Measurements from ENCODE around the gene ADCY2.

DNA sequence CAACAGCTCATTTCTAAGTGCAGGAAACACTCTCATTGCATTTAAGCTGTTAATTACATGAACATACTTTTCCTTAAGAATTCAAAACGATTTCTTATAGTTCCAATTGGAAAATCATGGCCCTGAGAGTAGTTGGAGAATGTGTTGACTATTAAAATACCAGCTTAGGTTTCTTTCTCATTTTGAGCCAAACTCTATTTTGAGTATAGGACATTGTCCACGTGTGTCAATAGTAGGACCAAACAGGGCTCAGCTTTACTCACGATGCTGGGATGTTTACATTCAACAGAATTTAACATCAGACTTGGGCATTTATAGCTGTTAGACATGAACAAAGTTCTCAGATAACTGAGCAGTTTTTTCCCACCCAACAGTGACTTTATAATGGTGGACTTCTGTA lies 39.6 kb downstream of the ADCY2 start:
- TF ChIP-seq, protein P1, sequence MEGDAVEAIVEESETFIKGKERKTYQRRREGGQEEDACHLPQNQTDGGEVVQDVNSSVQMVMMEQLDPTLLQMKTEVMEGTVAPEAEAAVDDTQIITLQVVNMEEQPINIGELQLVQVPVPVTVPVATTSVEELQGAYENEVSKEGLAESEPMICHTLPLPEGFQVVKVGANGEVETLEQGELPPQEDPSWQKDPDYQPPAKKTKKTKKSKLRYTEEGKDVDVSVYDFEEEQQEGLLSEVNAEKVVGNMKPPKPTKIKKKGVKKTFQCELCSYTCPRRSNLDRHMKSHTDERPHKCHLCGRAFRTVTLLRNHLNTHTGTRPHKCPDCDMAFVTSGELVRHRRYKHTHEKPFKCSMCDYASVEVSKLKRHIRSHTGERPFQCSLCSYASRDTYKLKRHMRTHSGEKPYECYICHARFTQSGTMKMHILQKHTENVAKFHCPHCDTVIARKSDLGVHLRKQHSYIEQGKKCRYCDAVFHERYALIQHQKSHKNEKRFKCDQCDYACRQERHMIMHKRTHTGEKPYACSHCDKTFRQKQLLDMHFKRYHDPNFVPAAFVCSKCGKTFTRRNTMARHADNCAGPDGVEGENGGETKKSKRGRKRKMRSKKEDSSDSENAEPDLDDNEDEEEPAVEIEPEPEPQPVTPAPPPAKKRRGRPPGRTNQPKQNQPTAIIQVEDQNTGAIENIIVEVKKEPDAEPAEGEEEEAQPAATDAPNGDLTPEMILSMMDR (conservative IDR thresholded peaks at IDR 0.05; ENCODE audit: low read length), result no peak
- no peak for TF ChIP-seq EZH2phosphoT487 (IDR thresholded peaks at IDR 0.05; ENCODE audit: borderline replicate concordance, low read depth, low read length)

All from OCI-LY7 (cell line).